ENCODE measurements around the gene TNMD. TPM values are rescaled to one million over a fixed set of nuclear protein-coding genes. Genes with fewer than 3 reads are reported as not detected.
A peak's percentile ranks its signal among the peaks of the same experiment; 100 is the strongest.

TNMD gene
- total RNA-seq, 2 experiments from 2014 or later: not detected

DNA sequence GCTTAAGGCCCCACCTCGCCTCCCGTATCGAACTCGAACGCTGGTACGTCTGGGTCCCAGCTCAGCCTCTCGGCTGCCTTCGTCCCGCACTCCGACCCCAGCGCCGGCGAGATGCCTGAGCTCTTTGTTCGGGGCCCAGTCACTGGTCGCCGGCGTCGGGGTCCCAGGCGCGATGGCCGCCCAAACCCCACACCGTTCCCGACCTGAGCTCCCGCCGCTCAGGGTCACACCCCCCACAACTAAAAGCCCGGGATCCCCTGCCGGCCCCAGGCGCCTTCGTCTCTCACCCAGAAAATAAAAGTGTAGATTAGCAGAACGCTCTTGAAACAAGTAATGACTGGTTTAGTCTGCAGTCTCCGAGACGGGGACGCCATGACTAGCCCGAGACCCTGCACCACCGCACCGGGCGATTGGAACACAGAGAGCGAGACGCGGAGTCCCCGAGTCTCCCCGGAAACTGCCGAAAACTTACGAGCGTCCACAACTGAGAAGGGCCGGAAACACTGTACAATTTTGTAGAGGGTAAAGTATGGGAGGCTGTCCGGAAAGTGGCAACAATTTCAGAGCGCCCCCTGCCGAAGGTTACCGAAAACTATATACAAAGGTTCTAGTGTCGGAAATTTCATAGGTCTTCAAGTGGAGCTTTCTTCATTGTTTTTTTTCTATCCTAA is 51.7 kb downstream of the TNMD start, which contains the start of gene TSPAN6:
TSS of gene TSPAN6 (minus strand) at position 486 of the 671 bp plus-strand sequence. CDS start at position 374, 112 bp downstream.
- DNase-seq (peak; percentile 55 to 85 (median 72)), ATAC-seq (ENCODE audit: poor library complexity) (peak; percentile 99)
- H3K4me3 ChIP-seq (ENCODE audit: low read length): peak within 1 kb of the TSS; percentile 58
- intact Hi-C loops (cut with DNase I, micrococcal nuclease): loop anchor here in 1 of 2 experiments (10.0 kb wide), 1 partner anchor 122 kb away; no protein-coding TSS in a partner anchor
- H3K4me1 Mint-ChIP-seq (ENCODE audit: low read depth): peaks cover 9% of the 10 kb centered on the region
- peaks cover 0 to 6% of the 10 kb centered on the region in 2 experiments for H3K9me3 ChIP-seq (ENCODE audit: control insufficient read depth in 1 of 2, insufficient read depth in 1 of 2, low read length in 2 of 2)
- no peaks in the 10 kb centered on the region for H3K36me3 ChIP-seq (ENCODE audit: insufficient read depth, low read length)
- H3K27ac ChIP-seq (ENCODE audit: low read depth in 1 of 2, low read length in 2 of 2): no peak within 1 kb of the TSS
- H3K4me1 ChIP-seq (ENCODE audit: insufficient read depth, low read length): no peaks in the 10 kb centered on the region
- H3K27me3 ChIP-seq (ENCODE audit: control insufficient read depth in 1 of 2, insufficient read depth in 2 of 2, low read length in 2 of 2): peaks cover 0 to 5% of the 10 kb centered on the region in 2 experiments
- POLR2A ChIA-PET: interaction anchor here (1.2 kb wide), 1 partner anchor 21 kb away, joined by 6 read pairs; no protein-coding TSS in a partner anchor
- H3K36me3 Mint-ChIP-seq (ENCODE audit: low read depth): no peaks in the 10 kb centered on the region
- no peaks in the 10 kb centered on the region for H3K9me3 Mint-ChIP-seq
- TF ChIP-seq, protein P1, sequence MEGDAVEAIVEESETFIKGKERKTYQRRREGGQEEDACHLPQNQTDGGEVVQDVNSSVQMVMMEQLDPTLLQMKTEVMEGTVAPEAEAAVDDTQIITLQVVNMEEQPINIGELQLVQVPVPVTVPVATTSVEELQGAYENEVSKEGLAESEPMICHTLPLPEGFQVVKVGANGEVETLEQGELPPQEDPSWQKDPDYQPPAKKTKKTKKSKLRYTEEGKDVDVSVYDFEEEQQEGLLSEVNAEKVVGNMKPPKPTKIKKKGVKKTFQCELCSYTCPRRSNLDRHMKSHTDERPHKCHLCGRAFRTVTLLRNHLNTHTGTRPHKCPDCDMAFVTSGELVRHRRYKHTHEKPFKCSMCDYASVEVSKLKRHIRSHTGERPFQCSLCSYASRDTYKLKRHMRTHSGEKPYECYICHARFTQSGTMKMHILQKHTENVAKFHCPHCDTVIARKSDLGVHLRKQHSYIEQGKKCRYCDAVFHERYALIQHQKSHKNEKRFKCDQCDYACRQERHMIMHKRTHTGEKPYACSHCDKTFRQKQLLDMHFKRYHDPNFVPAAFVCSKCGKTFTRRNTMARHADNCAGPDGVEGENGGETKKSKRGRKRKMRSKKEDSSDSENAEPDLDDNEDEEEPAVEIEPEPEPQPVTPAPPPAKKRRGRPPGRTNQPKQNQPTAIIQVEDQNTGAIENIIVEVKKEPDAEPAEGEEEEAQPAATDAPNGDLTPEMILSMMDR (IDR thresholded peaks at IDR 0.05): peak; percentile 48
- H3K27ac Mint-ChIP-seq: peak within 1 kb of the TSS; percentile 72
- peaks cover 16% of the 10 kb centered on the region for H3K27me3 Mint-ChIP-seq
- peak within 1 kb of the TSS; percentile 98 for H3K4me3 Mint-ChIP-seq
- CTCF ChIA-PET: no interaction called here

DNA sequence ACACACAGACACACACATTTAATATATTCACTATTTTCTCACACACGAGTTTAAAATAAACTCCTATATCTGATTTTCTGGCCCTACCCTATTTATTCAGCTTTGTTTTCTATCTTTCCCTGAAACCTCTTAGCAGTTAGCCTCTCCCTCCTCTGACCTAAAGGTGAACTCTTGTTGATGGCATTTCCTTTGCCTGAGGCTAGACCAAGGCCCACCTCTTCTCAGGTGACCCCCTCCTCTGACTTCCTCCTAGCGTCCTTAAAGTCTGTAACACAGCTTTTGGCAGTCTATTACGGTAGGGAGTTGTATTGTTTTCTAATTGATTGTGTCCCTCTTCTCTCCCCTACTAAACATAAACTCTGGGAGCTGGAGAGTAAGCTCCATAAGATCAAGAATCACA is 57.6 kb downstream of the TNMD start:
- TF ChIP-seq, protein P1 (IDR thresholded peaks at IDR 0.05): no peak
- Histone ChIP-seq H3K27me3 (ENCODE audit: control insufficient read depth in 1 of 2, insufficient read depth in 2 of 2, low read length in 2 of 2) (peaks cover 0 to 5% of the 10 kb centered on the region in 2 experiments), H3K9me3 (ENCODE audit: control insufficient read depth in 1 of 2, insufficient read depth in 1 of 2, low read length in 2 of 2) (no peaks in the 10 kb centered on the region), H3K36me3 (ENCODE audit: insufficient read depth, low read length) (no peaks in the 10 kb centered on the region), H3K4me3 (ENCODE audit: low read length) (no peak overlapping the region), H3K4me1 (ENCODE audit: insufficient read depth, low read length) (no peaks in the 10 kb centered on the region), H3K27ac (ENCODE audit: low read depth in 1 of 2, low read length in 2 of 2) (no peak overlapping the region)
- Mint-ChIP-seq H3K36me3 (ENCODE audit: low read depth) (no peaks in the 10 kb centered on the region), H3K4me3 (no peak overlapping the region), H3K9me3 (no peaks in the 10 kb centered on the region), H3K27me3 (peaks cover 35% of the 10 kb centered on the region), H3K27ac (no peak overlapping the region), H3K4me1 (ENCODE audit: low read depth) (no peaks in the 10 kb centered on the region)
- POLR2A ChIA-PET: no interaction called here
- intact Hi-C loops (cut with DNase I, micrococcal nuclease): no loop called here
- CTCF ChIA-PET: no interaction called here
- DNase-seq (no peak), ATAC-seq (ENCODE audit: poor library complexity) (no peak)

DNA sequence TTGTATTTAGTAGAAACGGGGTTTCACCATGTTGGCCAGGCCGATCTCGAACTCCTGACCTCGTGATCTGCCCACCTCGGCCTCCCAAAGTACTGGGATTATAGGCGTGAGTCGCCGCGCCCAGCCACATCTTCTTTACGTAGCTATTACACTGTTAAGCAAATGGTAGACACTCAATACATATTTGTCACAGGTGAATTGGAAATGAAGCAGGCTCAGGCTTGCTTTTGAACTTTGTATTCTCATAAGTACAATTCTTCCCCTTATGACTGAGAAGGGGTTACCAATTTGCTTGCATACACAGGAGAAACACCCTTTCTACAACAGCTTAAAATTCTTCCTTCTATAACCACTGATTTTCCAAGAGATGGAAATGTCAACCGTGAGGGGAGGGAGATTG is 58.5 kb downstream of the TNMD start:
- ChIA-PET CTCF (no interaction called here), POLR2A (no interaction called here)
- Histone ChIP-seq H3K4me3 (ENCODE audit: low read length) (no peak overlapping the region), H3K36me3 (ENCODE audit: insufficient read depth, low read length) (no peaks in the 10 kb centered on the region), H3K4me1 (ENCODE audit: insufficient read depth, low read length) (no peaks in the 10 kb centered on the region), H3K27ac (ENCODE audit: low read depth in 1 of 2, low read length in 2 of 2) (no peak overlapping the region), H3K9me3 (ENCODE audit: control insufficient read depth in 1 of 2, insufficient read depth in 1 of 2, low read length in 2 of 2) (no peaks in the 10 kb centered on the region), H3K27me3 (ENCODE audit: control insufficient read depth in 1 of 2, insufficient read depth in 2 of 2, low read length in 2 of 2) (peaks cover 0 to 5% of the 10 kb centered on the region in 2 experiments)
- ATAC-seq (ENCODE audit: poor library complexity) (no peak), DNase-seq (no peak)
- Mint-ChIP-seq H3K4me3 (no peak overlapping the region), H3K27ac (no peak overlapping the region), H3K27me3 (peaks cover 35% of the 10 kb centered on the region), H3K9me3 (no peaks in the 10 kb centered on the region), H3K4me1 (ENCODE audit: low read depth) (no peaks in the 10 kb centered on the region), H3K36me3 (ENCODE audit: low read depth) (no peaks in the 10 kb centered on the region)
- TF ChIP-seq, protein P1 (IDR thresholded peaks at IDR 0.05): no peak
- intact Hi-C loops (cut with DNase I, micrococcal nuclease): no loop called here
